Nephron (organoid): Measurements from ENCODE around the gene E2F4.

Experiments
- H3K27ac Mint-ChIP-seq, 3 experiments: 2 replicates each; pipeline ENCODE4 v1.8.0; 2020; ENCODE audit warnings: mixed read lengths in 3 of 3, mild to moderate bottlenecking in 2 of 3, moderate library complexity in 1 of 3
- H3K27me3 Mint-ChIP-seq: 2 replicates; pipeline ENCODE4 v1.8.0; 2021; ENCODE audit warnings: low read depth, mild to moderate bottlenecking, moderate library complexity, mixed read lengths
- H3K36me3 Mint-ChIP-seq: 2 replicates; pipeline ENCODE4 v1.8.0; 2020; ENCODE audit warnings: low read depth, mixed read lengths
- H3K4me1 Mint-ChIP-seq: 2 replicates; pipeline ENCODE4 v1.8.0; 2020; ENCODE audit warnings: mixed read lengths
- H3K4me3 Mint-ChIP-seq, 3 experiments: 2 replicates each; pipeline ENCODE4 v1.8.0; 2020; ENCODE audit warnings: mild to moderate bottlenecking in 3 of 3, mixed read lengths in 3 of 3, moderate library complexity in 2 of 3
- H3K9me3 Mint-ChIP-seq: 2 replicates; pipeline ENCODE4 v1.8.0; 2020; ENCODE audit warnings: mixed read lengths
- TF ChIP-seq, protein P1 (sequence below), 3 experiments: fragments of 200-600 bp; sonication (generic); IDR thresholded peaks; one replicate each; pipeline ENCODE4 v1.5.0; 2021; ENCODE audit warnings: antibody characterized with exemption in 3 of 3; ENCODE audit not compliant: unreplicated experiment in 3 of 3

Gene E2F4

DNA sequence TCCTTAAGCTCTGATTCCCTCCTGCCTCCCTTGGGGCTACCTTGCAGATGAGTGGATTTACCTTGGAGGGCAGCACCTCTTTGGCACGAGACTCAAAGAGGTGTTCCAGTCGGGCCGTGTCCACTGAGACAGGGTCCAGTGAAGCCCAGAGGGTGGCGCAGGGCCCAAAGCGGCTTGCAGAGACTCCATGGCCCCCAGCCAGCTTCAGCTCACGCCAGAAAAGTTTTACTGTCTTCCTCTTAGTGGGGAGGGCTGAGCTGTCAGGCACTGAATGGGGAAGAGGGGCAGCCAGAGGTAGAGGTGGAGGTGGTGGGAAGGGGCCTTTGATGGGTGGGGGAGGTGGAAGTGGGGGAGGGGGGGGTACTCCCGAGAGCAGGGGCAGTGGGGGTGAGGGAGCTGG, 41.6 kb downstream of the E2F4 start:
- Mint-ChIP-seq H3K27ac (no peak overlapping the region), H3K4me1 (no peaks in the 10 kb centered on the region), H3K9me3 (no peaks in the 10 kb centered on the region), H3K36me3 (peaks cover 27% of the 10 kb centered on the region), H3K4me3 (no peak overlapping the region), H3K27me3 (no peaks in the 10 kb centered on the region)
- TF ChIP-seq, protein P1, sequence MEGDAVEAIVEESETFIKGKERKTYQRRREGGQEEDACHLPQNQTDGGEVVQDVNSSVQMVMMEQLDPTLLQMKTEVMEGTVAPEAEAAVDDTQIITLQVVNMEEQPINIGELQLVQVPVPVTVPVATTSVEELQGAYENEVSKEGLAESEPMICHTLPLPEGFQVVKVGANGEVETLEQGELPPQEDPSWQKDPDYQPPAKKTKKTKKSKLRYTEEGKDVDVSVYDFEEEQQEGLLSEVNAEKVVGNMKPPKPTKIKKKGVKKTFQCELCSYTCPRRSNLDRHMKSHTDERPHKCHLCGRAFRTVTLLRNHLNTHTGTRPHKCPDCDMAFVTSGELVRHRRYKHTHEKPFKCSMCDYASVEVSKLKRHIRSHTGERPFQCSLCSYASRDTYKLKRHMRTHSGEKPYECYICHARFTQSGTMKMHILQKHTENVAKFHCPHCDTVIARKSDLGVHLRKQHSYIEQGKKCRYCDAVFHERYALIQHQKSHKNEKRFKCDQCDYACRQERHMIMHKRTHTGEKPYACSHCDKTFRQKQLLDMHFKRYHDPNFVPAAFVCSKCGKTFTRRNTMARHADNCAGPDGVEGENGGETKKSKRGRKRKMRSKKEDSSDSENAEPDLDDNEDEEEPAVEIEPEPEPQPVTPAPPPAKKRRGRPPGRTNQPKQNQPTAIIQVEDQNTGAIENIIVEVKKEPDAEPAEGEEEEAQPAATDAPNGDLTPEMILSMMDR (IDR thresholded peaks at IDR 0.05; ENCODE audit: unreplicated experiment in 3 of 3), result no peak

DNA sequence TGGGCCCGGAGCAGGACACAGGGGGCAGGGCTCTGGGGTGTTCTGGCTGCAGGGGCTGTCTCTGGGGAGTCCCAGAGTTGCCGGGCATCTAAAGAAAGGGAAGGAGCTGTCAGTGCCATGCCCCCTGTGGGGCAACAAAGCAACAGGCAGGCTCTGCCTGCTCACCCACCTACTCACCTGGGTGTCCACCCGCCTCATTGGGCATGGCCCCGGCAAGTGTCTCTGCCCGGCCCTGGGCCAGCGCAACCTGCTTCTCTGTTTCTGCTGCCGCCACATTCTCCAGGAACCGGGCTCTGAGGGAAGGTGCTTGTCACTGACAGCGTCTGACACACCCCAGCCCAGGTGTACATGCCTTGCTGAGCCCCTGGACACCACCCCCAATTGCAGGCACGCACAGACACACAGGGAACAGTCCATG, 42.2 kb downstream of the E2F4 start:
- Mint-ChIP-seq H3K4me3 (no peak overlapping the region), H3K36me3 (peaks cover 24% of the 10 kb centered on the region), H3K27ac (no peak overlapping the region), H3K4me1 (no peaks in the 10 kb centered on the region), H3K27me3 (no peaks in the 10 kb centered on the region), H3K9me3 (no peaks in the 10 kb centered on the region)
- TF ChIP-seq, protein P1 (IDR thresholded peaks at IDR 0.05; ENCODE audit: unreplicated experiment in 3 of 3), result no peak

DNA sequence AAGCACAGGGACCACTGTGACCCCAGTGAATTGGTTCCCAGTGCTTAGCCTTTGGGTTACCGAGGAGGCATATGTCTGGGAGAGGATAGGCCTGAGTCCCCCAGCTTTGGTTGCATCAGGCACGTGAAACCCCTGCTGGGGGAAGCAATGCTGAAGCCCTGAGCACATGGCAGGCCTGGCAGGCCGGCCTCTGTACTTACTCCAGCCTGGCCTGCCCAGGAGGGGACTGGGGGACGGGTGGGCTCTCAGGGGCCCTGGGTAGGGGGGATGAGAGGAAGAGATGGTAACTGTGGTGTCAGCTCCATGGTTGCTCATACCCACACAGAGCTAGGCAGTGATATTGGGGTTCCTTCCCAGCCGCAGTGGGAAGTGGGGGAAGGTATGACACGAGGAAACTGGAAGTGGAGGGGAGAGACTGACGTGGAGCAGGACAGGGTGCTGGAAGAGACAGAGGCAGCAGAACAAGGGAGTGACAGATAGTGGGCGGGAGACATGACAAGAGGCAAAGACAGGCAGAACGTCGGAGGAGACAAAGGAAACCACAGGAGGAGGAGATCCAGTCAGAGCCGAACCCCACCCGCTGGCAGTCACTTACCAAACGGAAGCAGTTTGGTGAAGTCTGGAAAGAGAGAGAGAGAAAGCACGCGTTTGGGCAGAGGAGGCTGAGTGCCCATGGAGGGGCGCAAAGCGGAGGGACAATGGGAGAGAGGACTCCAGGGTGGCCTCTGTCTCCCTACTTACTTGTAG, 44.0 kb downstream of the E2F4 start:
- TF ChIP-seq, protein P1 (IDR thresholded peaks at IDR 0.05; ENCODE audit: unreplicated experiment in 3 of 3), result no peak
- no peak overlapping the region for H3K27ac Mint-ChIP-seq
- H3K9me3 Mint-ChIP-seq, result no peaks in the 10 kb centered on the region
- no peaks in the 10 kb centered on the region for H3K27me3 Mint-ChIP-seq
- H3K4me1 Mint-ChIP-seq, result no peaks in the 10 kb centered on the region
- no peak overlapping the region for H3K4me3 Mint-ChIP-seq
- peaks cover 17% of the 10 kb centered on the region for H3K36me3 Mint-ChIP-seq

GRCh38 chr16:67236563-67237395, 44.8 kb downstream of the E2F4 start:
- no peak overlapping the region for H3K4me3 Mint-ChIP-seq
- no peak overlapping the region for H3K27ac Mint-ChIP-seq
- H3K27me3 Mint-ChIP-seq, result no peaks in the 10 kb centered on the region
- peaks cover 17% of the 10 kb centered on the region for H3K36me3 Mint-ChIP-seq
- no peaks in the 10 kb centered on the region for H3K9me3 Mint-ChIP-seq
- TF ChIP-seq, protein P1 (IDR thresholded peaks at IDR 0.05; ENCODE audit: unreplicated experiment in 3 of 3), result no peak
- H3K4me1 Mint-ChIP-seq, result no peaks in the 10 kb centered on the region

DNA sequence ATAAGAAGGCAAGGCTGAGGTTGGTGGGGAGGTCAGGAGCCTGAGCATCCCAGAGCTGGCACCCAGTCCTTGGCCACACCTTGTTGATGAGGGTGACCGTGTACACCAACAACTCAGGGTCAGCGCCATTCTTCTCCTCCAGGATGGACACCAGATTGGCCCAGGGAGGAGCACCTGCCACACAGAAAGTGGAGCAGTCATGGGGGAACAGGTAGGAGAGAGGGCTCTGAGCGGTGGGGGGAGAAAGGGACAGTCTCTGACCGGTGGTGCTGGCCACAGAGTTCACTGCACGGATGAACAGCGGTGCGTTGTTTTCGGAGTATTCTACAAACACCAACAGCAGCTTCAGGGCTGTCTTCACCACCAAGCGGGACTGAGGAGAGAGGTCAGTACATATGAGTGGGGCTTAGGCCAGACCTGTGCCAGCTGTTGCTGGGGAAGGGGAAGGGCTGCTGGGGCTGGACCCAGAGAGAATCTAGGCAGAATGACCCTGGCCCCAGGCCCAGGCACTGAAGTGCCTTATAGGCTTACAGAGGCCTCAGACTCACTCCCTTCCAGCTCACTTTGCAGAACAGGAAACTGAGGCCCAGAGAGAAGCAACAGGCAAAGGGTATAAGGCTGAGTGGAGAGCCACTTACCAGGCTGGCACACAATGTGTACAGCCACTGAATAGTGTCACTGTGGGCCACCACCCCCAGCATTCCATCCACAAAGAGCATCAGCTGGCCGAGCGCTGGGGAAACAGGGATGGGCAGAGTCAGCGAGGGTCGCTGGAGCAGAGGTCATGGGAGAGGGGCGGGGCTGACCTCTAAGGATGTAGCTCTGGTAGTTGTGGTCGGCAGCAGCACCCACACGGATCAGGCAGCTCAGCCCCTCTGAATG, 45.7 kb downstream of the E2F4 start:
- no peaks in the 10 kb centered on the region for H3K4me1 Mint-ChIP-seq
- H3K9me3 Mint-ChIP-seq, result no peaks in the 10 kb centered on the region
- no peak overlapping the region for H3K4me3 Mint-ChIP-seq
- TF ChIP-seq, protein P1 (IDR thresholded peaks at IDR 0.05; ENCODE audit: unreplicated experiment in 3 of 3), result no peak
- H3K36me3 Mint-ChIP-seq, result peaks cover 17% of the 10 kb centered on the region
- no peaks in the 10 kb centered on the region for H3K27me3 Mint-ChIP-seq
- H3K27ac Mint-ChIP-seq, result no peak overlapping the region
